ENCODE measurements around the gene FOXP3. TPM values are rescaled to one million over a fixed set of nuclear protein-coding genes. Genes with fewer than 3 reads are reported as not detected.

The FOXP3 gene
- total RNA-seq, 1 donor from 2014 or later = 0.76 TPM

- ATAC-seq = no peak
These were observed 51.6 kb downstream of the FOXP3 start for GRCh38 chrX:49212861-49213260.

GRCh38 chrX:49212209-49212608, 52.3 kb downstream of the FOXP3 start:
- ATAC-seq = no peak

GRCh38 chrX:49211074-49211473, 53.4 kb downstream of the FOXP3 start:
- no peak for ATAC-seq

- no peak for ATAC-seq
These were observed 54.1 kb downstream of the FOXP3 start for GRCh38 chrX:49210406-49210805.

GRCh38 chrX:49209434-49210251, 54.9 kb downstream of the FOXP3 start:
- ATAC-seq = no peak

GRCh38 chrX:49208399-49208798, 56.1 kb downstream of the FOXP3 start:
- no peak for ATAC-seq

GRCh38 chrX:49206543-49206942, 58.0 kb downstream of the FOXP3 start:
- ATAC-seq = no peak

- no peak for ATAC-seq
These were observed 59.1 kb downstream of the FOXP3 start for GRCh38 chrX:49205443-49205842.

- no peak for ATAC-seq
These were observed 59.8 kb downstream of the FOXP3 start for GRCh38 chrX:49204709-49205108.

GRCh38 chrX:49204017-49204416, 60.5 kb downstream of the FOXP3 start:
- no peak for ATAC-seq

GRCh38 chrX:49203536-49203935, 61.0 kb downstream of the FOXP3 start:
- ATAC-seq = no peak

- no peak for ATAC-seq
These were observed 62.5 kb downstream of the FOXP3 start for GRCh38 chrX:49202022-49202421.

Other genes starting within 250 kb of the FOXP3 start
- 20.2 TPM for gene TFE3, start 221.4 kb downstream of the FOXP3 start, total RNA-seq
- gene CCDC120, start 205.7 kb downstream of the FOXP3 start, total RNA-seq = 27.7 TPM
- gene PRAF2, start 190.7 kb downstream of the FOXP3 start, total RNA-seq = 4.8 TPM
- gene WDR45, start 184.8 kb downstream of the FOXP3 start, total RNA-seq = 30.3 TPM
- gene GPKOW, start 141.0 kb downstream of the FOXP3 start, total RNA-seq = 11.9 TPM
- 4.7 TPM for gene MAGIX, start 102.0 kb downstream of the FOXP3 start, total RNA-seq
- 359 TPM for gene PLP2, start 92.8 kb downstream of the FOXP3 start, total RNA-seq
- 17.5 TPM for gene PRICKLE3, start 78.3 kb downstream of the FOXP3 start, total RNA-seq
- gene SYP, start 64.5 kb downstream of the FOXP3 start, total RNA-seq = 0.36 TPM
- 0.28 TPM for gene CACNA1F, start 31.4 kb downstream of the FOXP3 start, total RNA-seq
- gene CCDC22, start 29.2 kb downstream of the FOXP3 start, total RNA-seq = 9.4 TPM
- 3.4 TPM for gene PPP1R3F, start 5.1 kb upstream of the FOXP3 start, total RNA-seq
- not detected for gene GAGE10, start 38.9 kb upstream of the FOXP3 start, total RNA-seq
- not detected for gene GAGE12J, start 57.3 kb upstream of the FOXP3 start, total RNA-seq
- not detected for gene GAGE13, start 66.9 kb upstream of the FOXP3 start, total RNA-seq